HG02763 (cell line): Measurements from ENCODE around the gene YTHDF2.
"Not testable (repeated sequence)": the region's sequence is repeated elsewhere in the genome, so short reads cannot be mapped to it uniquely, and the experiment has no call there.

Experiments used
- ATAC-seq: cut with Tn5 transposase; IDR thresholded peaks from one replicate; pipeline ENCODE4 v1.9.1; 2021; ENCODE audit warnings: mild to moderate bottlenecking, moderate library complexity; ENCODE audit not compliant: unreplicated experiment

Gene YTHDF2

GRCh38 chr1:28758420-28758819, 21.7 kb downstream of the YTHDF2 start:
- ATAC-seq = no peak

GRCh38 chr1:28759257-28759656, 22.5 kb downstream of the YTHDF2 start:
- no peak for ATAC-seq

GRCh38 chr1:28761189-28761588, 24.4 kb downstream of the YTHDF2 start:
- ATAC-seq = no peak

GRCh38 chr1:28766532-28767183, 29.9 kb downstream of the YTHDF2 start:
- ATAC-seq = no peak

- no peak for ATAC-seq
Observed at GRCh38 chr1:28770601-28771165, 33.9 kb downstream of the YTHDF2 start.

GRCh38 chr1:28771921-28772320, 35.2 kb downstream of the YTHDF2 start:
- ATAC-seq = not testable (repeated sequence)

- no peak for ATAC-seq
Observed at GRCh38 chr1:28773105-28773504, 36.4 kb downstream of the YTHDF2 start.

- ATAC-seq = no peak
Observed at GRCh38 chr1:28775121-28775942, 38.6 kb downstream of the YTHDF2 start.

- ATAC-seq = no peak
Observed at GRCh38 chr1:28776341-28776740, 39.6 kb downstream of the YTHDF2 start.

GRCh38 chr1:28778021-28778420, 41.3 kb downstream of the YTHDF2 start:
- no peak for ATAC-seq

GRCh38 chr1:28779751-28780408, 43.1 kb downstream of the YTHDF2 start:
- ATAC-seq = no peak

- ATAC-seq = no peak
Observed at GRCh38 chr1:28781305-28781704, 44.6 kb downstream of the YTHDF2 start.

GRCh38 chr1:28782011-28782410, 45.3 kb downstream of the YTHDF2 start:
- ATAC-seq = no peak

GRCh38 chr1:28783363-28783762, 46.6 kb downstream of the YTHDF2 start:
- no peak for ATAC-seq

- no peak for ATAC-seq
Observed at GRCh38 chr1:28789412-28789811, 52.7 kb downstream of the YTHDF2 start.

- ATAC-seq = no peak
Observed at GRCh38 chr1:28789816-28790215, 53.1 kb downstream of the YTHDF2 start.

- no peak for ATAC-seq
Observed at GRCh38 chr1:28790377-28791035, 53.8 kb downstream of the YTHDF2 start.

GRCh38 chr1:28791929-28792328, 55.2 kb downstream of the YTHDF2 start:
- not testable (repeated sequence) for ATAC-seq

- no peak for ATAC-seq
Observed at GRCh38 chr1:28792644-28793121, 55.9 kb downstream of the YTHDF2 start.

- ATAC-seq = not testable (repeated sequence)
Observed at GRCh38 chr1:28794582-28794981, 57.8 kb downstream of the YTHDF2 start.
